IMR-90 (cell line): ENCODE data around the gene NKX2-3. TPM values are rescaled to one million over a fixed set of nuclear protein-coding genes. Genes with fewer than 3 reads are reported as not detected.

Source experiments
- ATAC-seq: fragments of 200-7000 bp; cut with Tn5 transposase; 2 replicates; pipeline ENCODE4 v1.9.1; 2020; ENCODE audit warnings: low read depth, mild to moderate bottlenecking, moderate library complexity
- BruUV-seq: library from RNA; stranded (reverse); fragments of 400-500 nt; replicated peaks from 2 replicates; lab custom pipeline; 2021; lab: Mats Ljungman, UMichigan
- CTCF ChIA-PET: fragments of 300-600 bp; formaldehyde crosslinking; extraction: SDS; loops from one replicate; lab custom pipeline; 2021; ENCODE audit warnings: antibody characterized with exemption; lab: Yijun Ruan, JAX
- POLR2A ChIA-PET: fragments of 300-600 bp; sonication (Branson Sonifier 250); formaldehyde crosslinking; loops from one replicate; lab custom pipeline; 2022; ENCODE audit warnings: antibody characterized with exemption; ENCODE audit not compliant: unreplicated experiment; lab: Charles Lee
- DNase-seq: peaks from one replicate; pipeline ENCODE4 v3.0.0; 2013
- H2AFZ ChIP-seq: replicated peaks from 2 replicates; pipeline ENCODE3; 2013; ENCODE audit warnings: low read length, mild to moderate bottlenecking; ENCODE audit not compliant: poor library complexity
- H2AK5ac ChIP-seq: 2 replicates; pipeline ENCODE4 v1.6.1; 2013; ENCODE audit warnings: low read depth, low read length, inconsistent platforms
- H2AK9ac ChIP-seq: replicated peaks from 2 replicates; pipeline ENCODE3; 2013; ENCODE audit warnings: mild to moderate bottlenecking, low read depth, low read length, moderate library complexity; ENCODE audit not compliant: poor library complexity
- H2BK120ac ChIP-seq: 2 replicates; pipeline ENCODE4 v1.6.1; 2013; ENCODE audit warnings: low read depth, low read length, inconsistent platforms
- H2BK15ac ChIP-seq: 3 replicates; pipeline ENCODE4 v1.6.1; 2013; ENCODE audit warnings: low read depth, low read length, inconsistent platforms
- H2BK20ac ChIP-seq: 2 replicates; pipeline ENCODE4 v1.6.1; 2013; ENCODE audit warnings: low read depth, mild to moderate bottlenecking, inconsistent platforms, low read length, moderate library complexity
- H2BK5ac ChIP-seq: 2 replicates; pipeline ENCODE4 v1.6.1; 2013; ENCODE audit warnings: mild to moderate bottlenecking, low read depth, low read length, inconsistent platforms; ENCODE audit not compliant: poor library complexity, severe bottlenecking
- H3K14ac ChIP-seq: replicated peaks from 2 replicates; pipeline ENCODE4 v1.6.1; 2013; ENCODE audit warnings: low read depth, low read length, inconsistent platforms
- H3K18ac ChIP-seq: 2 replicates; pipeline ENCODE4 v1.6.1; 2013; ENCODE audit warnings: low read depth, low read length, control low read depth
- H3K23ac ChIP-seq: 2 replicates; pipeline ENCODE4 v1.6.1; 2013; ENCODE audit warnings: low read depth, low read length, inconsistent platforms
- H3K27ac ChIP-seq: 2 replicates; pipeline ENCODE4 v1.5.1; 2013; ENCODE audit warnings: mild to moderate bottlenecking, control low read depth, low read length; ENCODE audit not compliant: insufficient read depth
- H3K27me3 ChIP-seq: 2 replicates; pipeline ENCODE4 v1.6.1; 2013; ENCODE audit warnings: low read length; ENCODE audit not compliant: control insufficient read depth, insufficient read depth
- H3K36me3 ChIP-seq: 2 replicates; pipeline ENCODE4 v1.6.1; 2013; ENCODE audit warnings: low read length, mixed read lengths; ENCODE audit not compliant: control insufficient read depth, insufficient read depth
- H3K4ac ChIP-seq: 2 replicates; pipeline ENCODE4 v1.6.1; 2013; ENCODE audit warnings: low read depth, low read length, inconsistent platforms
- H3K4me1 ChIP-seq: 2 replicates; pipeline ENCODE4 v1.6.1; 2013; ENCODE audit warnings: low read length, mixed read lengths; ENCODE audit not compliant: control insufficient read depth, insufficient read depth
- H3K4me2 ChIP-seq: 2 replicates; pipeline ENCODE4 v1.6.1; 2013; ENCODE audit warnings: low read depth, mild to moderate bottlenecking, control low read depth, low read length, moderate library complexity
- H3K4me3 ChIP-seq: 2 replicates; pipeline ENCODE4 v1.5.1; 2013; ENCODE audit warnings: low read depth, mild to moderate bottlenecking, control low read depth, low read length, moderate library complexity; ENCODE audit not compliant: insufficient read depth
- H3K56ac ChIP-seq: 2 replicates; pipeline ENCODE4 v1.6.1; 2013; ENCODE audit warnings: low read length, inconsistent platforms; ENCODE audit not compliant: insufficient read depth; ENCODE audit errors: extremely low read depth
- H3K79me1 ChIP-seq, 2 experiments: 2 replicates each; pipeline ENCODE4 v1.6.1; 2013; ENCODE audit warnings: low read length in 2 of 2, inconsistent platforms in 1 of 2, low read depth in 1 of 2
- H3K9ac ChIP-seq: 2 replicates; pipeline ENCODE4 v1.6.1; 2013; ENCODE audit warnings: low read depth, low read length, control low read depth
- H3K9me1 ChIP-seq: 2 replicates; pipeline ENCODE4 v1.6.1; 2013; ENCODE audit warnings: low read length, inconsistent platforms; ENCODE audit not compliant: insufficient read depth
- H3K9me3 ChIP-seq: 2 replicates; pipeline ENCODE4 v1.6.1; 2013; ENCODE audit warnings: low read length; ENCODE audit not compliant: control insufficient read depth, insufficient read depth
- H4K20me1 ChIP-seq: 2 replicates; pipeline ENCODE4 v1.6.1; 2013; ENCODE audit warnings: low read length, inconsistent platforms; ENCODE audit not compliant: insufficient read depth
- H4K5ac ChIP-seq: 2 replicates; pipeline ENCODE4 v1.6.1; 2013; ENCODE audit warnings: mild to moderate bottlenecking, low read depth, low read length, control low read depth
- H4K8ac ChIP-seq, 2 experiments: 2 replicates each; pipeline ENCODE4 v1.6.1; 2013; ENCODE audit warnings: low read depth in 2 of 2, low read length in 2 of 2, control low read depth in 1 of 2, inconsistent platforms in 1 of 2
- H4K91ac ChIP-seq: 2 replicates; pipeline ENCODE4 v1.6.1; 2013; ENCODE audit warnings: low read depth, low read length, inconsistent platforms; ENCODE audit not compliant: insufficient read depth
- BHLHE40 ChIP-seq: fragments of 150-350 bp; IDR thresholded peaks from 2 replicates; pipeline ENCODE4 v1.6.1; 2016; ENCODE audit warnings: mild to moderate bottlenecking, low read depth, low read length
- MXI1 ChIP-seq: IDR thresholded peaks from 2 replicates; pipeline ENCODE4 v1.6.1; 2012; ENCODE audit warnings: low read depth, mild to moderate bottlenecking, low read length, moderate library complexity, borderline replicate concordance
- POLR2A ChIP-seq: IDR thresholded peaks from 2 replicates; pipeline ENCODE4 v1.6.1; 2012; ENCODE audit warnings: mild to moderate bottlenecking, low read depth, low read length
- RAD21 ChIP-seq: IDR thresholded peaks from 2 replicates; pipeline ENCODE4 v1.6.1; 2012; ENCODE audit warnings: low read length, improper control_type of control experiment
- RCOR1 ChIP-seq: IDR thresholded peaks from 2 replicates; pipeline ENCODE4 v1.6.1; 2012; ENCODE audit warnings: mild to moderate bottlenecking, low read length, improper control_type of control experiment; ENCODE audit not compliant: insufficient replicate concordance
- SMC3 ChIP-seq: fragments of 150-350 bp; IDR thresholded peaks from 2 replicates; pipeline ENCODE4 v1.6.1; 2016; ENCODE audit warnings: low read depth, mild to moderate bottlenecking, antibody characterized with exemption, low read length, moderate library complexity
- dilution Hi-C: fragments of 300-500 bp; cut with HindIII; formaldehyde crosslinking; loops from one replicate; pipeline ENCODE4 v1.14.3; 2018; ENCODE audit warnings: low sequenced_read_pairs; ENCODE audit not compliant: unreplicated experiment
- in situ Hi-C: fragments of 300-500 bp; cut with MboI; formaldehyde crosslinking; loops from 3 replicates; pipeline ENCODE4 v1.14.3; 2019; ENCODE audit warnings: low sequenced_read_pairs, inconsistent platforms, mixed read lengths
- intact Hi-C: fragments of 100-400 bp; cut with micrococcal nuclease; formaldehyde crosslinking; loops from 2 replicates; pipeline ENCODE4 v1.10.0; 2022
- polyA plus RNA-seq, 3 experiments: library from polyadenylated mRNA; depleted of rRNA; stranded (reverse); fragments of >200 nt; gene quantifications; 2 replicates each; pipeline ENCODE4 v1.2.3, GENCODE V29; 2012; ENCODE audit warnings: low replicate concordance in 1 of 3
- total RNA-seq: library from RNA; depleted of rRNA; stranded (reverse); fragments of >200 nt; gene quantifications from 2 replicates; pipeline ENCODE4 v1.2.3, GENCODE V29; 2012
- TF ChIP-seq, protein P1 (sequence below): fragments of 150-350 bp; IDR thresholded peaks from 2 replicates; pipeline ENCODE4 v1.6.1; 2017; ENCODE audit warnings: mild to moderate bottlenecking, antibody characterized with exemption, low read length, low read depth
- TF ChIP-seq, protein P2 (sequence below): conservative IDR thresholded peaks from 2 replicates; pipeline ENCODE4 v1.5.1; 2012; ENCODE audit warnings: mild to moderate bottlenecking, low read depth, low read length, improper control_type of control experiment

The NKX2-3 gene
- total and polyA plus RNA-seq, 2 of the 4 experiments (the other 2 are of a cell fraction): not detected

DNA sequence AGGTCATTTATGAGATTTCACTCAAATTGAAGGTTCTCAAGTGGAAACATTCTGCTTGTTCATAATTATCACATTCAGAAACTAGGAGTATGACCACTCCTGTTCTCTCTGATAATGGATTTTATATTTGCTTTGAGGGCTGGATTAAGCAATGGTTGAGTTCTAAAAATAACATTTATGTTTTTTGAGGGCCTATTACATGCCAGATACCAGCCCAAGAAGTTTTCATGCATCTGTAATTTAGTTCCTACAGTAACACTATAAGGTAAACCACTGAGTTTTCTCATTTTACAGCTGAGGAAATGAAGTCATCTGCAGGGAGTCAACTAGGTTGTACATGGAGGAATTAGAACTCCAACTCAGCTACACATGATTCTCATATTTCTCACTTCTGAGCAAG lies 25.5 kb upstream of the NKX2-3 start:
- ATAC-seq (no peak), DNase-seq (no peak)
- Histone ChIP-seq H3K23ac (no peak overlapping the region), H3K56ac (no peak overlapping the region), H3K18ac (no peak overlapping the region), H4K5ac (no peak overlapping the region), H3K79me1 (no peaks in the 10 kb centered on the region), H4K8ac (no peak overlapping the region), H3K9ac (no peak overlapping the region), H2AFZ (no peak overlapping the region), H3K9me1 (no peaks in the 10 kb centered on the region), H3K9me3 (no peaks in the 10 kb centered on the region), H3K27ac (no peak overlapping the region), H2AK5ac (no peak overlapping the region), H4K91ac (no peak overlapping the region), H2AK9ac (no peak overlapping the region), H3K4me2 (no peak overlapping the region), H4K20me1 (no peaks in the 10 kb centered on the region), H3K4me1 (no peaks in the 10 kb centered on the region), H2BK20ac (no peak overlapping the region), H3K4me3 (no peak overlapping the region), H3K27me3 (peaks cover 5% of the 10 kb centered on the region; the same call in 1 of the 2 replicates), H2BK120ac (no peak overlapping the region), H2BK5ac (no peak overlapping the region), H3K36me3 (no peaks in the 10 kb centered on the region), H3K4ac (no peak overlapping the region), H2BK15ac (no peak overlapping the region), H3K14ac (no peak overlapping the region)
- intact Hi-C loops: no loop called here
- TF ChIP-seq MXI1 (no peak), SMC3 (no peak), RAD21 (no peak), RCOR1 (no peak), POLR2A (no peak), BHLHE40 (no peak)
- TF ChIP-seq, protein P1, sequence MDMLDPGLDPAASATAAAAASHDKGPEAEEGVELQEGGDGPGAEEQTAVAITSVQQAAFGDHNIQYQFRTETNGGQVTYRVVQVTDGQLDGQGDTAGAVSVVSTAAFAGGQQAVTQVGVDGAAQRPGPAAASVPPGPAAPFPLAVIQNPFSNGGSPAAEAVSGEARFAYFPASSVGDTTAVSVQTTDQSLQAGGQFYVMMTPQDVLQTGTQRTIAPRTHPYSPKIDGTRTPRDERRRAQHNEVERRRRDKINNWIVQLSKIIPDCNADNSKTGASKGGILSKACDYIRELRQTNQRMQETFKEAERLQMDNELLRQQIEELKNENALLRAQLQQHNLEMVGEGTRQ: no peak
- TF ChIP-seq, protein P2, sequence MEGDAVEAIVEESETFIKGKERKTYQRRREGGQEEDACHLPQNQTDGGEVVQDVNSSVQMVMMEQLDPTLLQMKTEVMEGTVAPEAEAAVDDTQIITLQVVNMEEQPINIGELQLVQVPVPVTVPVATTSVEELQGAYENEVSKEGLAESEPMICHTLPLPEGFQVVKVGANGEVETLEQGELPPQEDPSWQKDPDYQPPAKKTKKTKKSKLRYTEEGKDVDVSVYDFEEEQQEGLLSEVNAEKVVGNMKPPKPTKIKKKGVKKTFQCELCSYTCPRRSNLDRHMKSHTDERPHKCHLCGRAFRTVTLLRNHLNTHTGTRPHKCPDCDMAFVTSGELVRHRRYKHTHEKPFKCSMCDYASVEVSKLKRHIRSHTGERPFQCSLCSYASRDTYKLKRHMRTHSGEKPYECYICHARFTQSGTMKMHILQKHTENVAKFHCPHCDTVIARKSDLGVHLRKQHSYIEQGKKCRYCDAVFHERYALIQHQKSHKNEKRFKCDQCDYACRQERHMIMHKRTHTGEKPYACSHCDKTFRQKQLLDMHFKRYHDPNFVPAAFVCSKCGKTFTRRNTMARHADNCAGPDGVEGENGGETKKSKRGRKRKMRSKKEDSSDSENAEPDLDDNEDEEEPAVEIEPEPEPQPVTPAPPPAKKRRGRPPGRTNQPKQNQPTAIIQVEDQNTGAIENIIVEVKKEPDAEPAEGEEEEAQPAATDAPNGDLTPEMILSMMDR: no peak
- in situ Hi-C loops: no loop called here
- ChIA-PET CTCF (no interaction called here), POLR2A (no interaction called here)
- BruUV-seq: no TSS peak
- dilution Hi-C loops: no loop called here
